HG02610 (cell line): ENCODE results near the gene FKBP8.
A peak's percentile ranks its signal among the peaks of the same experiment; 100 is the strongest.

Experiments used
- ATAC-seq: cut with Tn5 transposase; IDR thresholded peaks from one replicate; pipeline ENCODE4 v1.9.1; 2021; ENCODE audit warnings: mild to moderate bottlenecking, moderate library complexity; ENCODE audit not compliant: unreplicated experiment

The FKBP8 gene

GRCh38 chr19:18503337-18503970 lies 39.9 kb downstream of the FKBP8 start:
- ATAC-seq, result no peak

DNA sequence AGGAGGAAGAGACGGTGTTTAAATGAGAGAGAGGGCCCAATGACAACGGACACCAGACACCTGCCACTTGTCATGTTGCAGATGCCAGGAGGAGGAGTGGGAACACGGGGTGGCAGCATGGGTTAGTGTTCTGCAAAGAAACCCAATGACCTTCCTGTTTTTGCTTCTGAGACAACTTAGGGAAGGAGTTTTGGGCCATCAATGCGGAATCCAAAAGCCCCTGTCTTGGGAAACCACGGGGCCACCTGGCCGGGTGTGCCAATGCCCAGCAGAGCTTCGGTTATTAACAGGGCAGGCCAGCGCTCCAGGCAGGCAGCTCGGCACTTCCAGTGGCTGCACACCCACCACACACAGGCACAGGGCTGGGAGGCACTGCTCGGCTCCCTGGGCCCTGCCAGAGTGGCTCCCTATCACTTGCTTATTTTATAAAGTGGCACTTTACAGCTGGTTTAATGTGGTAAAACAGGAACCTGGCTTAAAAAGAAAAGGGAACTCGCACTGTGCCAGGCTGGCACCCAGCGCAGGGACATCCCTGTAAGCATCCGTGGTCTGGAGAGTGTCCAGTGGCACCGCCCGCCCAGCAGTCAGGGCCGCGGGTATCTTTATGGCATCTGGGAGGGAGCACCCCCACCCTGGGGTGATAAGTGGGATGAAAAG lies 40.6 kb downstream of the FKBP8 start:
- ATAC-seq, result no peak

- no peak for ATAC-seq
These were observed 41.1 kb downstream of the FKBP8 start for GRCh38 chr19:18502246-18502637.

DNA sequence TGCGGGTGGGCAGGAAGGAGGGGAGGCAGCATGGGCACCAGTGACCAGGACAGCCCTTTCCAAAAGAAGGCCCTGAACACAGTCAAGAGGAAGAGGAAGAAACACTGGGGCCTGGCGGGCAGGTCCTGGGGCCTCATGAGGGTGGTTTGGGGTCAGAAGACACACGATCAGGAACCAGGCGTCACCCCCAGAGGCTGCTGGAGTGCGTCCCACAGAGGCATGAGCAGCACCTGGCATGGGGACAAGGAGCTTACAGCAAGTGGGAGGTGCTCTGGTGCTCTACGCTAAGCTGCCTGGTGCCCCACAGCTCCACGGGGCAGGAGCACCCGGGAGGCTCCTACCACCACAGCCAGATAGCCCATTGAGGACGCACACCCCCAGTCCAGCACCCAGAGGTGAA lies 41.5 kb downstream of the FKBP8 start:
- ATAC-seq, result no peak

- no peak for ATAC-seq
These were observed 42.0 kb downstream of the FKBP8 start for GRCh38 chr19:18501351-18501750.

GRCh38 chr19:18500799-18501198 lies 42.6 kb downstream of the FKBP8 start:
- no peak for ATAC-seq

DNA sequence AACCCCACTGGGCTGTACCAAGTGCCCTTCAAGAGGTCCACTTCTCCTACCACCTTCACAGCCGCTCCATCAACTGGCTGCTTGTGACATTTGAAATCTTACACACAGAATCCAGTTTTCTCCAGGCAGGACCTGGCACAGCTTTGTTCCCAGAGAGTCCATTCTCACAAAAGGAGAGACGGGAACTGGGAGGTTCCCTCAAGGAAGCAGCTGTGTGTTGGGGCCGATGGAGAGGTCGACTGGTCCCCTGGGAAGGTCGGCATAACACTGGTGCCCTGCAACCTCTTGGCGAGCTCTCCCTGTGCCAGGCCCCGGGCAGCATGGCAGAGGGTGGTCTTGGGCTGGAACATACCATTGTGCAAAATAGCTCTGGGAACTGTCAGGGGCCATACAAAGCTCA lies 43.0 kb downstream of the FKBP8 start:
- ATAC-seq, result no peak

GRCh38 chr19:18499055-18499775 lies 44.2 kb downstream of the FKBP8 start:
- ATAC-seq, result no peak

DNA sequence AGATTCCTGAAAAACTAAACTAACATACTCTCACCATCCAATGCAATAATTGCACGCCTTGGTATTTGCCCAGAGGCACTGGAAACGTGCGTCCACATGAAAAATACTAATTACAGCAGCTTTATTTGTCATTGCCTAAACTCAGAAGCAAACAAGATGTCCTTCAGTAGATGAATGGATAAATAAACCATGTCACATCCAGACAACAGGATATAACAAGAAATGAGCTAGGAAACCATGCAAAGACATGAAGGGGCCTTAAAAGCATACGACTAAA lies 46.5 kb downstream of the FKBP8 start:
- no peak for ATAC-seq

GRCh38 chr19:18496167-18496979 lies 47.0 kb downstream of the FKBP8 start:
- peak; percentile 70 for ATAC-seq

GRCh38 chr19:18495204-18495911 lies 48.0 kb downstream of the FKBP8 start:
- ATAC-seq, result no peak

DNA sequence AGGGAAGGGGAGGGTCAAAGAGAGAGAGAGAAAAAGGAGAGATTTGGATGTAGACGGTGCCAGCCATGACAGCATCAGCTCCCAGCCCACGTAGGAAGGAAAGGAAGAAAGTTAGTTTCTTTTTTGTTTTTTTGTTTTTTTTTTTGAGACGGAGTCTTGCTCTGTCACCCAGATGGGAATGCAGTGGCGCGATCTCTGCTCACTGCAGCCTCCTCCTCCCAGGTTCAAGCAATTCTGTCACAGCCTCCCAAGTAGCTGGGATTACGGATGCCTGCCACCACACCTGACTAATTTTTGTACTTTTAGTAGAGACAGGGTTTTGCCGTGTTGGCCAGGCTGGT lies 49.1 kb downstream of the FKBP8 start:
- no peak for ATAC-seq

DNA sequence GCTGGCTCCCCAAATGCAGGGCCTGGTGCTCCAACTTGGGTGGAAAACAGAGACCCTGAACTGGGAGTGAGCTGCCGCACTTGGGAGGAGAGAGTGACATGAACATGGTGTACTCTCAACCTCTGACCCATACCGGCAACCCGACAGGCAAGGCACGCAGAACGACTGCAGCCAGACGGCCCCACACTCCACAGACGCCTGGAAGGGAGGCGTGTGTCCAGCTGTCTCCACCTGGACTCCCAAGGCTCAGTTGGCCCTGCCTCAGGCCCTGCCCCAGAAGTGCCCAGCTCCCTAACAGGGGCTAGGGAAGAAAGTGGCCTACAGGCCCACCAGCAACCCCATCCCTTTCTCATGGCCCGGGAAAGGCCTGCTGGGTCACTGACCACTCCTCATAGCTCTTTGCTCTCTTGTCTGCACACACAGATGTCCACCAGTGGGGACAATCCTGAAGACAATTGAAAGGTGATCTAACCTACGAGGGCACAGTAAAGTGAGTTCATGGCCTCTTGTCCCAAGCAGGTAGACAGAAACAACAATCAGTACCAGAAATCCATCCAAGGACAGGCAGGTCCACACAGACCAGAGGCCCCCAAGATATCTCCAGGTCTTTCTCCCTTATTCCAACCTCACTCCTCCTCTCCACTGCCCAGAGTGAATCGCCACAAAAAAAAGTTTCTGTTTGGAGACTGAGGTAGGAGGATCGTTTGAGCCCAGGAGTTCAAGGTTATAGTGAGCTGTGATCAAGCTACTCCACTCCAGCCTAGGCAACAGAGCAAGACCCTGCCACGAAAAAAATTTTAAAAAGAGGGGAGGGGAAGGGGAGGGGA lies 49.7 kb downstream of the FKBP8 start:
- no peak for ATAC-seq

GRCh38 chr19:18491995-18492953 lies 51.1 kb downstream of the FKBP8 start:
- ATAC-seq, result no peak

DNA sequence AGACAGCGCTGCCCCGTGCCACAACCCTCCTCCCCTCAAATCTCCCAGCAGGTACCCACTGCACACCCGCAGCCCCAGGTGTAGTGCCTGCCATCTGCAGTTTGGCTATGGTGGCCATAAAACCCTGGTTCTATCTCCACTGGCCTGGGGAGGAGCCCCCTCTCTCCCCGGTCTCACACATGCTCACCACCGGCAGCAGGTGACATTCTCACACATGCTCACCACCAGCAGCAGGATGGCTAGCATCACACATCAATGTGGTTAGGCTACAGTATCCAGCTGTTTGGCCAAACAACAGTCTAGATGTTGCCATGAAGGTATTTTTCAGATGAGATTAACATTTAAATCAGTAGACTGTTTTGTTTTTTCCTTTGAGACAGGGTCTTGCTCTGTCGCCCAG lies 52.6 kb downstream of the FKBP8 start:
- no peak for ATAC-seq

DNA sequence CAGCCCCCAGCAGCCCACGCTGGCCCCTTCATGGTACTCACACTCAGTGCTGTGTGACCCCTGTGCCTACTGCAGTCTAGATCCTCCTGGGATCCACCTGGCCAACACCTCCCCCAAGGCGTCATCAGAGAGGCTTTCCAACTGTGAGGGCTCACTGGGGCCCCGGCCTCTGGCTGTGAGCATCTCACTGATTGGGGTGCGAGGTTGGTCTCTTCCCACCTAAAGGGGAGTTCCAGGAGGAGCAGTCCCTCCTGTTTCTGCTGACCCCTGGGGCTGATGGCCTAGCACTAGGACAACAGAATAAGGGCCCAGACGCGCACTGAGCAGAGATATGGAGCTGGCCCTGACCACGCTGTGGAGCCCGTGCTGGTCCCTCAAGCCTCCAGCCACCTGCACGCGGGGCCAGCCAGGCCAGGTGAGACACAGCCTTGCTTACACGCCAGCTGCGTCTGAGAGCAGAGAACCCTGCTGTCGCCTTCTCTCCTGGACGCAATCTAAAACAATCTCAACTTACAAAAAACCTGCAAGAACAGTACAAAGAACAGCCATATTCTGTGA lies 53.7 kb downstream of the FKBP8 start:
- no peak for ATAC-seq

DNA sequence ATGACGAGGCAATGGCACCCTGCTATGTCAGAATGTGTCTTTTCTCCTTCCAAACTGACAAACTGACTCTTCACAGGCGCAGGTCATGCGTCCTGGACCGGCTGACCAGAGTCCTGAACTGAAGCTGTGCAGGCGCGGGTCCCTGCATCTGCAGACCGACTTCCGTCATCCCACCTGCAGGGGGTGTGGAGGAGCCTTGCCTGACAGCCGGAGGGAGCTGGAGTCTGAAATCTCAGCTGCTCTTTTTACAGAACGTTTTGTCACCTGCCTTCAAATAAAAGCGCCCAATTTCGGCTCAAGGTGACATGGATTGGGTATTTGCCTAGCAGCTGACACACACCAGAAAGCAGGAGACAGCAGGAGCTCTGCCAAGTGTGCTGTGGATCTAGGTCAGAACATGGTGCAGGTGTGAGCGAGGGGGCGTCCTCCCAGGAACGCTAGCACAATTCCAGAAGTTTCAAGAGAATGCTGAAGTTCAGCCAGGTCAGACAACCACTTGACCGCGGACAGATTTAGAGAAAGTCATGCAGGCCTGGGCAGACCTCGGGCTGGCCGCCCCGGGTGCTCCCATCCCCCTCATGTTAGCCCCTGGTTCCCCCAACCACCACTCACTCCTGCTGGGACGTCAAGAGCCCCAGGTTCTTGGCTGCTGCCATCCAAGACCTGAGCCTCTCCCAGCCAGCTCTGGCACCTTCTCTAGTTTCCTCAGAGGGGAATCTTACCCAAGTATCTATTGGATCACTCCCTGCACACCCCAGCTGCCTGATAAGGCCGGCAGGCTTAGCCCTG lies 54.3 kb downstream of the FKBP8 start:
- ATAC-seq, result no peak

- ATAC-seq, result no peak
These were observed 55.0 kb downstream of the FKBP8 start for GRCh38 chr19:18488403-18488723.
